Measurements from ENCODE around the gene PI4K2A. TPM values are rescaled to one million over a fixed set of nuclear protein-coding genes. Genes with fewer than 3 reads are reported as not detected.

Gene PI4K2A
- total and polyA plus RNA-seq, 2 experiments from 2014 or later: 16.6 to 28.7 TPM

DNA sequence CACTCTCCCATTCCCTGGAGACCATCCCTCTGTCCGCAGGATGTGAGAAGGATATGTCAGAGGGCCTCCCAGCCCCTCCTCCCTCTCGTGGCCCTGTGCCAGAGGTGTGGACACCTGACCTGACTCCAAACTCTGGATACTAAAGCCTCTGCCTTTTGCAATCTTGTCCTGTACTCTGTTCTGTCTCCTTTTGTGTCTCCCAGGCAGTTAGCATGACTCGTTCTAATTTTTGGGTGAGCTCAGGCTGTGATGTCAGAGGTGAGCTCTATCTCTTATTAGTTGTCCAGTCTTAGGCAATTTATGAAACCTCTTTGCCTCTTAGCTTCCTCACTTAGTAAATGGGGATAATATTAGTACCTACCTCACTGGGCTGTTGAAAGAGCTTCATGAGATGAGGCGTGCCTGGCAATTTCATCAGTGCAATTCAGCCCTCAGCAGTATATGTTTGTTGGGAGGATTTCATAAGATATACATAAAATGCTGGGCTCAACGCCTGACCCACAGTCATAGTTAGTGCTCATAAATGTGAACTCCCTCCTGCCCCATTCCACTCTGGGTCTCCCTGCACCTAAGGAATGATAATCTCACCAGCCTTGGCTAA is 84.0 kb downstream of the PI4K2A start:
- Histone ChIP-seq H3F3A (ENCODE audit: insufficient read depth) (peaks cover 41% of the 10 kb centered on the region), H3K4me1 (ENCODE audit: insufficient read depth) (peaks cover 21% of the 10 kb centered on the region), H3K79me2 (ENCODE audit: insufficient read depth) (no peaks in the 10 kb centered on the region), H2AFZ (no peak overlapping the region), H3K27me3 (replicated peaks; ENCODE audit: insufficient read depth) (no peaks in the 10 kb centered on the region), H3K9me3 (ENCODE audit: low read depth) (no peaks in the 10 kb centered on the region), H3K9me2 (ENCODE audit: insufficient read depth) (no peaks in the 10 kb centered on the region), H3K9ac (peak overlapping the region; percentile 27; the same call in 1 of the 2 replicates), H3K36me3 (ENCODE audit: low read depth) (no peaks in the 10 kb centered on the region; the same call in 1 of the 2 replicates), H3K4me3 (no peak overlapping the region), H4K20me1 (ENCODE audit: insufficient read depth) (no peaks in the 10 kb centered on the region), H3K4me2 (ENCODE audit: unreplicated experiment) (no peak overlapping the region), H3K27ac (peak overlapping the region; percentile 70)
- peak; percentile 89 for DNase-seq
- 43 to 46% methylated on average over 5 of the region's 5 CpGs for WGBS, 2 experiments (ENCODE audit: low coverage in 1 of 2, low lambda C conversion rate in 2 of 2, missing lambda C conversion rate in 2 of 2)
- no peak for TF ChIP-seq EZH2phosphoT487 (IDR thresholded peaks at IDR 0.05; ENCODE audit: insufficient read depth, low read depth)
- TF ChIP-seq EZH2 (IDR thresholded peaks at IDR 0.05; ENCODE audit: insufficient read depth, poor library complexity, severe bottlenecking): no peak
- in situ Hi-C loops (cut with MboI): no loop called here

Other genes with a start within 250 kb of the PI4K2A start
- 17.1 and 17.7 TPM in 2 replicates for gene RRP12, start 239.3 kb upstream of the PI4K2A start, total RNA-seq (2014; rRNA removed; shearing (Covaris generic))
- gene RRP12, start 239.3 kb upstream of the PI4K2A start, polyA plus RNA-seq (2016; fragmentation: Nextera tagmentation; extraction: Ambion mirVana): 17.5 and 17.6 TPM in 2 replicates
- 1,144 and 1,237 TPM in 2 replicates for gene PGAM1, start 214.5 kb upstream of the PI4K2A start, total RNA-seq (2014; rRNA removed; shearing (Covaris generic))
- 879 and 921 TPM in 2 replicates for gene PGAM1, start 214.5 kb upstream of the PI4K2A start, polyA plus RNA-seq (2016; fragmentation: Nextera tagmentation; extraction: Ambion mirVana)
- 22.1 and 46.8 TPM in 2 replicates for gene EXOSC1, start 194.7 kb upstream of the PI4K2A start, total RNA-seq (2014; rRNA removed; shearing (Covaris generic))
- gene EXOSC1, start 194.7 kb upstream of the PI4K2A start, polyA plus RNA-seq (2016; fragmentation: Nextera tagmentation; extraction: Ambion mirVana): 54.7 and 56.6 TPM in 2 replicates
- 64.1 and 69.1 TPM in 2 replicates for gene ZDHHC16, start 194.5 kb upstream of the PI4K2A start, total RNA-seq (2014; rRNA removed; shearing (Covaris generic))
- 68.2 and 70.1 TPM in 2 replicates for gene ZDHHC16, start 194.5 kb upstream of the PI4K2A start, polyA plus RNA-seq (2016; fragmentation: Nextera tagmentation; extraction: Ambion mirVana)
- gene MMS19, start 142.2 kb upstream of the PI4K2A start, total RNA-seq (2014; rRNA removed; shearing (Covaris generic)): 89.7 and 116 TPM in 2 replicates
- gene MMS19, start 142.2 kb upstream of the PI4K2A start, polyA plus RNA-seq (2016; fragmentation: Nextera tagmentation; extraction: Ambion mirVana): 40.0 and 40.6 TPM in 2 replicates
- gene UBTD1, start 141.7 kb upstream of the PI4K2A start, total RNA-seq (2014; rRNA removed; shearing (Covaris generic)): 16.2 and 20.8 TPM in 2 replicates
- 27.2 and 29.8 TPM in 2 replicates for gene UBTD1, start 141.7 kb upstream of the PI4K2A start, polyA plus RNA-seq (2016; fragmentation: Nextera tagmentation; extraction: Ambion mirVana)
- gene ANKRD2, start 67.9 kb upstream of the PI4K2A start, total RNA-seq (2014; rRNA removed; shearing (Covaris generic)): not detected in 2 replicates
- gene ANKRD2, start 67.9 kb upstream of the PI4K2A start, polyA plus RNA-seq (2016; fragmentation: Nextera tagmentation; extraction: Ambion mirVana): not detected in 2 replicates
- 0.22 TPM in 1 of 2 replicates, not detected in the other for gene HOGA1, start 56.3 kb upstream of the PI4K2A start, total RNA-seq (2014; rRNA removed; shearing (Covaris generic))
- gene HOGA1, start 56.3 kb upstream of the PI4K2A start, polyA plus RNA-seq (2016; fragmentation: Nextera tagmentation; extraction: Ambion mirVana): 0.13 and 0.28 TPM in 2 replicates
- gene C10orf62, start 51.0 kb upstream of the PI4K2A start, total RNA-seq (2014; rRNA removed; shearing (Covaris generic)): not detected in 2 replicates
- not detected in 2 replicates for gene C10orf62, start 51.0 kb upstream of the PI4K2A start, polyA plus RNA-seq (2016; fragmentation: Nextera tagmentation; extraction: Ambion mirVana)
- gene MORN4, start 7.2 kb upstream of the PI4K2A start, total RNA-seq (2014; rRNA removed; shearing (Covaris generic)): 5.3 and 7.9 TPM in 2 replicates
- 19.8 and 22.2 TPM in 2 replicates for gene MORN4, start 7.2 kb upstream of the PI4K2A start, polyA plus RNA-seq (2016; fragmentation: Nextera tagmentation; extraction: Ambion mirVana)
- 13.4 and 33.8 TPM in 2 replicates for gene AVPI1, start 46.6 kb downstream of the PI4K2A start, total RNA-seq (2014; rRNA removed; shearing (Covaris generic))
- gene AVPI1, start 46.6 kb downstream of the PI4K2A start, polyA plus RNA-seq (2016; fragmentation: Nextera tagmentation; extraction: Ambion mirVana): 30.5 and 31.4 TPM in 2 replicates
- 64.8 and 66.3 TPM in 2 replicates for gene MARVELD1, start 73.1 kb downstream of the PI4K2A start, total RNA-seq (2014; rRNA removed; shearing (Covaris generic))
- 27.6 and 29.4 TPM in 2 replicates for gene MARVELD1, start 73.1 kb downstream of the PI4K2A start, polyA plus RNA-seq (2016; fragmentation: Nextera tagmentation; extraction: Ambion mirVana)
- 20.6 and 32.6 TPM in 2 replicates for gene ZFYVE27, start 96.5 kb downstream of the PI4K2A start, total RNA-seq (2014; rRNA removed; shearing (Covaris generic))
- gene ZFYVE27, start 96.5 kb downstream of the PI4K2A start, polyA plus RNA-seq (2016; fragmentation: Nextera tagmentation; extraction: Ambion mirVana): 15.9 and 17.2 TPM in 2 replicates
- not detected in 2 replicates for gene SFRP5, start 131.3 kb downstream of the PI4K2A start, total RNA-seq (2014; rRNA removed; shearing (Covaris generic))
- gene SFRP5, start 131.3 kb downstream of the PI4K2A start, polyA plus RNA-seq (2016; fragmentation: Nextera tagmentation; extraction: Ambion mirVana): not detected in 2 replicates
- not detected in 2 replicates for gene GOLGA7B, start 209.2 kb downstream of the PI4K2A start, total RNA-seq (2014; rRNA removed; shearing (Covaris generic))
- not detected in 2 replicates for gene GOLGA7B, start 209.2 kb downstream of the PI4K2A start, polyA plus RNA-seq (2016; fragmentation: Nextera tagmentation; extraction: Ambion mirVana)